HCT116 (cell line): ENCODE measurements around the gene PPP2R3C. TPM values are rescaled to one million over a fixed set of nuclear protein-coding genes. Genes with fewer than 3 reads are reported as not detected.

Experiments used
- ATAC-seq: fragments of 200-7000 bp; cut with Tn5 transposase; 2 replicates; pipeline ENCODE4 v1.9.1; 2020; ENCODE audit warnings: mild to moderate bottlenecking, moderate library complexity
- BruUV-seq: library from RNA; stranded (reverse); fragments of 400-500 nt; replicated peaks from 2 replicates; lab custom pipeline; 2021; lab: Mats Ljungman, UMichigan
- CTCF ChIA-PET: fragments of 300-600 bp; sonication (Branson Sonifier 250); formaldehyde crosslinking; loops from one replicate; lab custom pipeline; 2021; ENCODE audit warnings: antibody characterized with exemption; lab: Charles Lee
- POLR2A ChIA-PET: fragments of 300-600, 350-600 bp; sonication (Branson Sonifier 250); formaldehyde crosslinking; loops from one replicate; lab custom pipeline; 2021; ENCODE audit warnings: antibody characterized with exemption; lab: Charles Lee
- RAD21 ChIA-PET, 2 experiments: fragments of 300-600 bp; sonication (Branson Sonifier 250); formaldehyde crosslinking; loops; one replicate each; lab custom pipeline; 2023; ENCODE audit warnings: low total read pairs in 2 of 2; ENCODE audit not compliant: uncharacterized antibody in 2 of 2, unreplicated experiment in 2 of 2, low non-redundant PET in 1 of 2; lab: Charles Lee
- DNase-seq: peaks from one replicate; pipeline ENCODE4 v3.0.0-alpha.2; 2010; ENCODE audit warnings: low read depth, low spot score
- H2AFZ ChIP-seq: fragments of 200-600 bp; shearing (Covaris generic), sonication (generic); 2 replicates; pipeline ENCODE4 v1.6.1; 2017; ENCODE audit warnings: low read depth, mixed run types, mixed read lengths, antibody characterized with exemption, low read length; ENCODE audit not compliant: poor library complexity, severe bottlenecking
- H3K27ac ChIP-seq: 2 replicates; pipeline ENCODE4 v1.5.1; 2012; ENCODE audit warnings: low read depth, low read length
- H3K27me3 ChIP-seq: fragments of 200-600 bp; sonication (generic); 2 replicates; pipeline ENCODE4 v1.6.1; 2016; ENCODE audit warnings: mixed run types, low read length, mixed read lengths; ENCODE audit not compliant: insufficient read depth
- H3K36me3 ChIP-seq, 2 experiments: fragments of 200-500 bp in 1 of 2; fragments of 200-600 bp in 1 of 2; sonication (Bioruptor generic) in 1 of 2; sonication (generic) in 1 of 2; 2 replicates each; pipeline versions ENCODE4 v1.5.1 to v1.6.1; 2014 to 2016; ENCODE audit warnings: low read length in 2 of 2, inconsistent platforms in 1 of 2, mixed read lengths in 1 of 2, mixed run types in 1 of 2; ENCODE audit not compliant: insufficient read depth in 2 of 2, control insufficient read depth in 1 of 2
- H3K4me1 ChIP-seq, 2 experiments: fragments of 200-600 bp in 1 of 2; sonication (generic) in 1 of 2; 2 replicates each; pipeline versions ENCODE4 v1.5.1 to v1.6.1; 2012 to 2017; ENCODE audit warnings: low read length in 2 of 2, inconsistent platforms in 1 of 2, mild to moderate bottlenecking in 1 of 2, mixed read lengths in 1 of 2, mixed run types in 1 of 2, moderate library complexity in 1 of 2; ENCODE audit not compliant: insufficient read depth in 2 of 2, control insufficient read depth in 1 of 2
- H3K4me2 ChIP-seq: fragments of 200-600 bp; sonication (generic); 2 replicates; pipeline ENCODE4 v1.6.1; 2017; ENCODE audit warnings: mixed run types, low read length, mixed read lengths
- H3K4me3 ChIP-seq, 2 experiments: fragments of 200-600 bp in 1 of 2; sonication (generic) in 1 of 2; replicated peaks in 1 of 2; 2 replicates each; pipeline ENCODE4 v1.5.1; 2011 to 2016; ENCODE audit warnings: low read length in 2 of 2, control low read depth in 1 of 2, low read depth in 1 of 2, mild to moderate bottlenecking in 1 of 2, mixed read lengths in 1 of 2, mixed run types in 1 of 2
- H3K79me2 ChIP-seq: fragments of 200-600 bp; sonication (generic); 2 replicates; pipeline ENCODE4 v1.6.1; 2017; ENCODE audit warnings: mild to moderate bottlenecking, mixed run types, low read length, moderate library complexity, mixed read lengths; ENCODE audit not compliant: insufficient read depth
- H3K9ac ChIP-seq: fragments of 200-600 bp; sonication (generic); 2 replicates; pipeline ENCODE4 v1.6.1; 2016; ENCODE audit warnings: low read length, mixed read lengths
- H3K9me2 ChIP-seq: fragments of 200-600 bp; sonication (generic), shearing (Covaris generic); 2 replicates; pipeline ENCODE4 v1.6.1; 2017; ENCODE audit warnings: mixed run types, mild to moderate bottlenecking, moderate library complexity; ENCODE audit not compliant: insufficient read depth
- H3K9me3 ChIP-seq, 2 experiments: fragments of 200-500 bp in 1 of 2; fragments of 200-600 bp in 1 of 2; sonication (Bioruptor generic) in 1 of 2; sonication (generic) in 1 of 2; 2 replicates each; pipeline ENCODE4 v1.6.1; 2014 to 2017; ENCODE audit warnings: low read length in 2 of 2, mixed read lengths in 2 of 2, inconsistent platforms in 1 of 2, low read depth in 1 of 2, mild to moderate bottlenecking in 1 of 2, mixed run types in 1 of 2, moderate library complexity in 1 of 2; ENCODE audit not compliant: control insufficient read depth in 1 of 2, insufficient read depth in 1 of 2
- H4K20me1 ChIP-seq: fragments of 200-600 bp; sonication (generic), shearing (Covaris generic); 2 replicates; pipeline ENCODE4 v1.6.1; 2017; ENCODE audit warnings: mixed run types, mild to moderate bottlenecking, moderate library complexity; ENCODE audit not compliant: insufficient read depth
- ATF3 ChIP-seq: IDR thresholded peaks from 2 replicates; pipeline ENCODE4 v1.6.1; 2012
- CBX3 ChIP-seq: IDR thresholded peaks from 2 replicates; pipeline ENCODE4 v1.6.1; 2012; ENCODE audit warnings: low read depth
- CEBPB ChIP-seq: IDR thresholded peaks from 2 replicates; pipeline ENCODE4 v1.6.1; 2012; ENCODE audit warnings: low read depth
- CTCF ChIP-seq, 3 experiments: fragments of 200-600 bp in 1 of 3; sonication (generic) in 1 of 3; IDR thresholded peaks in 2 of 3; conservative IDR thresholded peaks in 1 of 3; 2 replicates each; pipeline ENCODE4 v1.5.1; 2012 to 2017; ENCODE audit warnings: low read depth in 2 of 3, low read length in 2 of 3, antibody characterized with exemption in 1 of 3, borderline replicate concordance in 1 of 3, control low read depth in 1 of 3, mild to moderate bottlenecking in 1 of 3, mixed read lengths in 1 of 3, mixed run types in 1 of 3, moderate library complexity in 1 of 3; ENCODE audit not compliant: insufficient read depth in 1 of 3
- EZH2phosphoT487 ChIP-seq: fragments of 200-600 bp; IDR thresholded peaks from 2 replicates; pipeline ENCODE4 v1.6.1; 2018; ENCODE audit warnings: antibody characterized with exemption, borderline replicate concordance
- FOSL1 ChIP-seq: IDR thresholded peaks from 2 replicates; pipeline ENCODE4 v1.6.1; 2012; ENCODE audit warnings: low read depth
- POLR2A ChIP-seq: IDR thresholded peaks from 2 replicates; pipeline ENCODE4 v1.7.0; 2011; ENCODE audit warnings: borderline replicate concordance; ENCODE audit not compliant: insufficient read depth, insufficient read length; ENCODE audit errors: extremely low read depth
- POLR2AphosphoS5 ChIP-seq: IDR thresholded peaks from 2 replicates; pipeline ENCODE4 v1.6.1; 2011; ENCODE audit warnings: mild to moderate bottlenecking, low read depth, low read length, moderate library complexity
- REST ChIP-seq: IDR thresholded peaks from 2 replicates; pipeline ENCODE4 v1.6.1; 2012; ENCODE audit warnings: low read depth
- SIN3A ChIP-seq: IDR thresholded peaks from 2 replicates; pipeline ENCODE4 v1.6.1; 2012; ENCODE audit warnings: low read depth
- TCF7L2 ChIP-seq: IDR thresholded peaks from 2 replicates; pipeline ENCODE4 v1.7.0; 2011; ENCODE audit warnings: borderline replicate concordance, inconsistent platforms; ENCODE audit not compliant: insufficient read depth, insufficient read length; ENCODE audit errors: extremely low read depth
- YY1 ChIP-seq: IDR thresholded peaks from 2 replicates; pipeline ENCODE4 v1.6.1; 2011; ENCODE audit warnings: low read length, low read depth, moderate library complexity, mild to moderate bottlenecking; ENCODE audit not compliant: insufficient replicate concordance; ENCODE audit errors: extremely low read depth
- ZFX ChIP-seq: fragments of 450-650 bp; IDR thresholded peaks from 2 replicates; pipeline ENCODE4 v1.6.1; 2017
- ZNF274 ChIP-seq: fragments of 200-500 bp; sonication (Bioruptor generic); IDR thresholded peaks from 2 replicates; pipeline ENCODE4 v1.6.1; 2014; ENCODE audit warnings: mild to moderate bottlenecking, low read depth, low read length, inconsistent platforms
- intact Hi-C: fragments of 100-400 bp; cut with micrococcal nuclease; formaldehyde crosslinking; loops from 2 replicates; pipeline ENCODE4 v1.10.0; 2022
- total RNA-seq: library from RNA; stranded (reverse); gene quantifications from one replicate; pipeline ENCODE4 v1.2.1, GENCODE V29; 2021; ENCODE audit not compliant: unreplicated experiment
- TF ChIP-seq, protein P1 (sequence below): IDR thresholded peaks from 2 replicates; pipeline ENCODE4 v1.6.1; 2011; ENCODE audit warnings: mild to moderate bottlenecking, low read length, moderate library complexity; ENCODE audit not compliant: insufficient replicate concordance; ENCODE audit errors: extremely low read depth

The PPP2R3C gene
- total RNA-seq, 1 experiment from 2014 or later, result 14.1 TPM

GRCh38 chr14:35134329-35135123, 12.7 kb upstream of the PPP2R3C start:
- intact Hi-C loops, result loop anchor here (1.0 kb wide), 1 partner anchor 12 kb away; no protein-coding TSS in a partner anchor
- H3K27ac ChIP-seq, result no peak overlapping the region
- CTCF ChIA-PET, result interaction anchor here (1.1 to 1.2 kb wide), 2 partner anchors 11 to 12 kb away, joined by 3 read pairs; no protein-coding TSS in a partner anchor
- DNase-seq, result no peak
- H2AFZ ChIP-seq, result no peak overlapping the region
- H4K20me1 ChIP-seq, result no peaks in the 10 kb centered on the region
- no peak for ATAC-seq
- H3K9ac ChIP-seq, result no peak overlapping the region
- no peak overlapping the region for H3K4me2 ChIP-seq
- no peaks in the 10 kb centered on the region for H3K27me3 ChIP-seq
- RAD21 ChIA-PET, result no interaction called here
- no peak overlapping the region for H3K4me3 ChIP-seq
- POLR2A ChIA-PET, result no interaction called here
- TF ChIP-seq CBX3 (no peak), POLR2AphosphoS5 (no peak), POLR2A (no peak), SIN3A (no peak), ZFX (no peak), TCF7L2 (no peak), CTCF (IDR thresholded peaks at IDR 0.05 in 2 of 3, conservative IDR thresholded peaks at IDR 0.05 in 1 of 3; ENCODE audit: borderline replicate concordance in 1 of 3, insufficient read depth in 1 of 3, low read depth in 2 of 3, low read length in 2 of 3) (no peak), FOSL1 (no peak), REST (no peak), ZNF274 (no peak), ATF3 (no peak), YY1 (no peak), EZH2phosphoT487 (no peak), CEBPB (no peak)
- TF ChIP-seq, protein P1, sequence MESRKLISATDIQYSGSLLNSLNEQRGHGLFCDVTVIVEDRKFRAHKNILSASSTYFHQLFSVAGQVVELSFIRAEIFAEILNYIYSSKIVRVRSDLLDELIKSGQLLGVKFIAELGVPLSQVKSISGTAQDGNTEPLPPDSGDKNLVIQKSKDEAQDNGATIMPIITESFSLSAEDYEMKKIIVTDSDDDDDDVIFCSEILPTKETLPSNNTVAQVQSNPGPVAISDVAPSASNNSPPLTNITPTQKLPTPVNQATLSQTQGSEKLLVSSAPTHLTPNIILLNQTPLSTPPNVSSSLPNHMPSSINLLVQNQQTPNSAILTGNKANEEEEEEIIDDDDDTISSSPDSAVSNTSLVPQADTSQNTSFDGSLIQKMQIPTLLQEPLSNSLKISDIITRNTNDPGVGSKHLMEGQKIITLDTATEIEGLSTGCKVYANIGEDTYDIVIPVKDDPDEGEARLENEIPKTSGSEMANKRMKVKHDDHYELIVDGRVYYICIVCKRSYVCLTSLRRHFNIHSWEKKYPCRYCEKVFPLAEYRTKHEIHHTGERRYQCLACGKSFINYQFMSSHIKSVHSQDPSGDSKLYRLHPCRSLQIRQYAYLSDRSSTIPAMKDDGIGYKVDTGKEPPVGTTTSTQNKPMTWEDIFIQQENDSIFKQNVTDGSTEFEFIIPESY, result no peak
- H3K9me3 ChIP-seq, result no peaks in the 10 kb centered on the region
- BruUV-seq, result no TSS peak
- H3K36me3 ChIP-seq, result peaks cover 0 to 4% of the 10 kb centered on the region in 2 experiments; a peak in 1 of 4 replicates
- H3K79me2 ChIP-seq, result peaks cover 8% of the 10 kb centered on the region; the same call in 1 of the 2 replicates
- no peaks in the 10 kb centered on the region for H3K4me1 ChIP-seq
- H3K9me2 ChIP-seq, result no peaks in the 10 kb centered on the region
